GM10266 (cell line): ENCODE data around the gene TENM3.

Experiments
- DNase-seq: peaks from one replicate; pipeline ENCODE4 v3.0.0; 2012; ENCODE audit errors: extremely low spot score
- TF ChIP-seq, protein P1 (sequence below): IDR thresholded peaks from 2 replicates; pipeline ENCODE4 v1.5.1; 2012; ENCODE audit warnings: mild to moderate bottlenecking, low read depth; ENCODE audit not compliant: control insufficient read depth, insufficient read depth; ENCODE audit errors: missing control alignments

The TENM3 gene

DNA sequence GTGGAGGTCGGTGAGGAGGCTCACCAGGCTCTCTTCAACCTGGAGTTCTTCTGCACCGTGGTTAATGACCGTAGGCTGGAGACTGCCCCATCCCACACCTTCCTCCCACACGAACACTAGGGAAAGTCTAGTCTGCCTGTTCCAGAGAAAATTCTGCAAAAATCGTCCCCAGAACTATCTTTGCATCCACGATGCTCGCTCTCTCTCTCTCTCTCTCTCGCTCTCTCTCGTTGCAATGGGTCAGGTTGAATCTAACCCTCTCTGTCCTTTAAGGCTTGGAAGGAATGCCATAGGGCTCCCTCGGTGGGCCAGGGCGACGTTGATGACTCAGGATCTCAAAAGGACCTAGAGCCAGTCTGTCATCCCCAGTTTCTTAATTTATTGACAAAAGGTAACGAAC lies 562.5 kb downstream of the TENM3 start:
- DNase-seq, result no peak
- TF ChIP-seq, protein P1, sequence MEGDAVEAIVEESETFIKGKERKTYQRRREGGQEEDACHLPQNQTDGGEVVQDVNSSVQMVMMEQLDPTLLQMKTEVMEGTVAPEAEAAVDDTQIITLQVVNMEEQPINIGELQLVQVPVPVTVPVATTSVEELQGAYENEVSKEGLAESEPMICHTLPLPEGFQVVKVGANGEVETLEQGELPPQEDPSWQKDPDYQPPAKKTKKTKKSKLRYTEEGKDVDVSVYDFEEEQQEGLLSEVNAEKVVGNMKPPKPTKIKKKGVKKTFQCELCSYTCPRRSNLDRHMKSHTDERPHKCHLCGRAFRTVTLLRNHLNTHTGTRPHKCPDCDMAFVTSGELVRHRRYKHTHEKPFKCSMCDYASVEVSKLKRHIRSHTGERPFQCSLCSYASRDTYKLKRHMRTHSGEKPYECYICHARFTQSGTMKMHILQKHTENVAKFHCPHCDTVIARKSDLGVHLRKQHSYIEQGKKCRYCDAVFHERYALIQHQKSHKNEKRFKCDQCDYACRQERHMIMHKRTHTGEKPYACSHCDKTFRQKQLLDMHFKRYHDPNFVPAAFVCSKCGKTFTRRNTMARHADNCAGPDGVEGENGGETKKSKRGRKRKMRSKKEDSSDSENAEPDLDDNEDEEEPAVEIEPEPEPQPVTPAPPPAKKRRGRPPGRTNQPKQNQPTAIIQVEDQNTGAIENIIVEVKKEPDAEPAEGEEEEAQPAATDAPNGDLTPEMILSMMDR, result no peak

DNA sequence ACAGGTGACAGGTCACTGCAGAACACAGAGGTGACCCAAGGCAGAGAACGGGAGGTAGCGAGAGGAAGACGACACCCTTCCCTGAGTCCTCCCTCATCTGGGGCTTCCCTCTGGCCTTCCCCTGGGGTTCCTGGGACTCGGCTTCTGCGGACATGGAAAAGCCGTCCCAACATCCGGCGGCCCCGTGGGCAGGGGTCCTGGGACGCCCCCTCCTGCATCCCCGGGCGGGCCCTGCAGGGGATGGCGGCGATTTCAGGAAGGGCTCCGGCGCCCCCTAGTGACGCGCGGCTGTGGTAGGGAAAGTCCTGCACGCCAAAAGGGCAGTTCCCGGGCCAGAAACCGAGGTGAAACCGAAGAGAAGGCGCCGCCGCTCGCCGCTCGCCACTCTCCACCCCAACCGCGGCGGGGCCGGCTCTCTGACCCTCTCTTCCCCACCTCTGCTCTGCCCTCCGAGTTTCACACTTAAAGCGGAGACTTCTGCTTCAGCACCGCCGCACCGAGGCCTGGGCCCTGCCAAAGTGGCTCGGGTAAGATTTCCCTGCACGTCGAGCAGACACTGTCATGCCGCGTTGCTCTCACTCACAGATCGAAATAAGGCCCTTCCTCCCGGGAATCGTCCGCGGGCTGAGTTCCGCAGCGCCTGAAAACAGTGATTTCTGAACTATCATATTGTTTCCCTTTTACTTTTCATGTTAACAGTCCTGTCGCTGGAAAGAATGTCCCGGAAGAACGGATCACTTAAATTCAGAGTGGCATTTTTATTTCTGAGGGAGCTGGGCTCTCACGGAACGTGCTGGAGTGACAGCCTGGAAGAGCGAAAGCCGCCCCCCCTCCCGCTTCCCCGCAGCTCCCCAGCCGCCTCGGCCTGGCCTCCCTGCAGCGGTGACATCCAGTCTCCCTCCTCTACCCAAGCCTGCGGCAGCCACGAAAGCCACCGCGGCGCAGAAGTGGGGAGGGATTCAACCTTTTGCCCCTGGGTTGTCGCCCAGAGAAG lies 563.4 kb downstream of the TENM3 start:
- TF ChIP-seq, protein P1, result peak; percentile 92
- peak; percentile 85 for DNase-seq

DNA sequence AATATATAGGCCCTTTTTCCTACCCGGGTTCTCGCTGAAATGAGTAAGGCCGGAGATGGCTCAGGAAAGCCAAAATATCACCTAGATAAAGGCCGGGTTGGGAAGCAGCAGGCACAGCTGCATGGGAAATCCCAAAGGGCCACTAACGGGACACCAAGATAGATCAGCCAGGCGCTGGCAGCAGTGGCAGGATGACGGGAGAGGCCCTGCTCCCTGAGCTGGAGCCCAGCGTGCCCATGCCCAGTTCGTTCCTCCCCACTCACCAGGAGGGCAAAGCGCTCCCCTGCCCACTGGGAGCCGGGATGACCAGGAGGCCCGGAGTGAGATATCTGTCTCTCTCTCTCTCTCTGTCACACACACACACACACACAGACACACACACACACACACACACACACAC lies 564.1 kb downstream of the TENM3 start:
- DNase-seq, result no peak
- TF ChIP-seq, protein P1, result no peak

DNA sequence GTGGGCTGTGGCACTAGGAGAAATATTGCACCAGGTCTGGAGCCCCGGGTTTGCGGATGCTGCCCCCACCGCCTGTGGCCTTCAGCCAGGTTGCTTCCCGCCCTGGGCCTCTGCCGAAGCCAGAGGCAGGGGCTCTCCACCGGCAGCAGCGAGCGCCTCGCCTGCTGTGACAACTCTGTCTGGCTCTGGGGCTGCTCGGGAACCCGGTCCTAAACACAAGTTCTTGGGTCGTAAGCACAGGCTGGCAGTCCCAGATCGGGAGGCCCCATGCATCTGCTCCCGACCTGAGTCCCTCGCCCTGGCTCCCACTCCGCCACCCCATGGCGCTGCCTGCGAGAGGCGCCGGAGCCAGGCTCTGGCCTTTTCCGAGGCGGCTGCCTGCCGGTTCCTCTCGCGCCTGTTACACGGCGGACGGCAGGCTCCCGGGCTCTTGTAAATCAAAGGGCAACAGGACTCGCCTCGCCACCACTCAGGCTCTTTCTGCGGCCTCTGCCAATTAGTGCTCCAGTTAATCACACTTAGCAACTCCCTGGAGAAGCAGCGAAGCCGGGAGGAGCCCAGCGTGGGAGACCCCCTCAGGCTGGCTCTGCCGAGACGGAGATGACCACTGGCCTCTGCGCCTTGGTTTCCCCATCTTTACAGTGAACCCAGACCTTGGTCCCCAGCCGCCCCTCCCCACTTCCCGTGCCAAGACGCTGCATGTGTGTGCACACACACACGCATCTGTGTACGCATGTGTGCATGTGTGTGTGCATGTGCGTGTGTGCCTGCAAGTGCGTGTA lies 564.8 kb downstream of the TENM3 start:
- TF ChIP-seq, protein P1, result no peak
- DNase-seq, result no peak

DNA sequence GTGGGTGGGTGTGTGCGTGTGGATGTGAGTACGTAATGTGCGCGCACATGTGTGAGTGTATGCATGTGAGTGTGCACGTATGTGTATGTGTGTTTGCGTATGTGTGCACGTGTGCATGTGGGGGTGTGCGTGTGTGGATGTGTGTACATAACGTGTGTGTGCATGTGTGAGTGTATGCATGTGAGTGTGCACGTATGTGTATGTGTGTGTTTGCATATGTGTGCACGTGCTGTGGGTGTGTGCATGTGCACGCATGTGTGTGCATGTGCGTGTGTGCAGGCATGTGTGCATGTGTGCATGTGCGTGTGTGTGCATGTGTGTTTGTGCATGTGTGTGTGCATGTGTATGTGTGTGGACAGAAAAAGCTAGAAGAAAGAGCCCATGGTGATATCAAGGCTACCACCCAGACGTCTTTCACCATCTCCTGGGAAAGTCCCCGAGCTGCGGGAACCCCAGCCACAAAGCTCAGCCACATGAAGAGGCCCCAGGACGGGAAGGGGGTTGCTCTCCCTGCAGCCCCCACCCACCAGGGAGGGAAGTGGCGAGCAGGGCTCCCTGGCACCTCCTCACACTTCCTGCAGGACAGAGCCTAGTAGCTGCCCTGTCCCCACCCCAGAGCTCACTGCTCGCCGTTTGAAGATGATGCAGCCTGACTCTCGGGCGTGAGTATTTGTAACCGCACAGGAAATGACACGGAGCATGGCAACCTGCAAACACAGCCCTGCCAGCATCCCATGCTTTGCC lies 565.6 kb downstream of the TENM3 start:
- peak; percentile 63 for DNase-seq
- TF ChIP-seq, protein P1, result no peak

DNA sequence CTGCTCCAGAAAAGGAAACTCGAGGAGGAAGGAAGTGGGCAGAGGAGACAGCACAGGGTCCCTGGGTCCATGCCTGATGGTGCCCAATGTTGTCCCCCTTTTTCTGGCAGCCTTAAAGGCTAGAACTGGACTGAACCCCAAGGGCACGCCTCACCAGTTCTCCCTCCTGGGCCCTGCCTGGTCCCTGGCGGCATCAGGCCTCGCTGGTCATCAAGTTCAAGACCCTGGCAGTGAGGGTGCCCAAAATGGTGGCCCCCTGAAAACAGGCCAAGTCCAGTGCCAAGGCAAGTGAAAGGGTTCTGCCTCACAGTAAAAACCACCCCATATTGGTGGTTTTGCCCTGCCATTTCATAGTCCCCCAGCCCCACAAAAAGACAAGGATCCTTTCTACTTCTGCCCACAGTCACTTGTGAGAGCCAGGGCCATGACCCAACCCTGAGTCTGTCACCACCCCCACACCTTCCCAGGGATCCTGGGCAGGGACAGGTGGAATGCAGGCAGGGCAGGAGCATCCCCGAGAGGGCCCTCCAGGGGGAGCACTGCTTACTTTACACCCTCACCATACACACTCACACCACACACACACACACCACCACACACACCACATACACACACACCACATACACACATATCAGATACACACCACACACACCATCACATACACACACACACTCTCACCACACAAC lies 566.4 kb downstream of the TENM3 start:
- TF ChIP-seq, protein P1, result no peak
- DNase-seq, result peak; percentile 43
